ENCODE data around the gene NDUFS6.

Gene NDUFS6

DNA sequence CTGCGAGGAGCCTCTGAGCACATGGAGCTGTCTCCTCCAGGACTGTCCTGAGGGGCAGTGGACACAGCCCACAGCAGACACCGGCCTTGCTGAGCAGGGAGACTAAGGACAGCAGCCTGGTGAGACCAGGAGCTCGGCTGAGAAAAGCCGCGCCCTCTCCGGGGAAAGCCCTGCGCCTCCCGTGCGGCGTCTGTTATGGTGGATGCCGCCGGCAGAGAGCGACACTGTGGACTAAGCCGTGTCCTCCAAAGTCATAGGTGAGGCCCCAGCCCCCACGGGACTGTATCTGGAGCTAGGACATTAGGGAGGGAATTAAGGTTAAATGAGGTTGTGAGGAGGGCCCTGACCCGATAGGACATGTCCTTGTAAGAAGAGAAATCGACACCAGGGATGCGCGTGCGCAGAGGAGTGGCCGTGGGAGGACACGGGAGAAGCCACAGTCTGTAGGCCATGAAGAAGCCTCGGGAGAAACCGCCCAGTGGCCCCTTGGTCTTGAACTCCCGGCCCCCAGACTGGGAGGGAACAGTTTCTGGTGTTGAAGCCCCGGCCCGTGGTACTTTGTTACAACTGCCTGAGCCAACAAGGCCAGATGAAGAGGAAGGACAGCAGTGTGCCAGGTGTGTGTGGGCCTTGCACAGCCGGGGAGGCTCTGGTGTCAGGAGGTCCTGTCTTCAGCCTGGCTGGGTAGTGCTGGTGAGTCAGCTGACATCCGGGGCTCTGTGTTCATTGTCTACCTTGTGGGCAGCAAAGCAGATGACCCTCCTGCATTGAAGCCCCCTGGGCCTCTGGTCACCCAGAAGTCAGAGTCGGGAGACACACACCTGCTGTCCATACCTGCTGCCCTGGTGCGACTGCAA, 23.7 kb upstream of the NDUFS6 start:
- Mint-ChIP-seq H3K36me3 (no peaks in the 10 kb centered on the region), H3K27ac (no peak overlapping the region), H3K4me3 (no peak overlapping the region), H3K4me1 (peaks cover 2% of the 10 kb centered on the region), H3K9me3 (no peaks in the 10 kb centered on the region), H3K27me3 (no peaks in the 10 kb centered on the region)

DNA sequence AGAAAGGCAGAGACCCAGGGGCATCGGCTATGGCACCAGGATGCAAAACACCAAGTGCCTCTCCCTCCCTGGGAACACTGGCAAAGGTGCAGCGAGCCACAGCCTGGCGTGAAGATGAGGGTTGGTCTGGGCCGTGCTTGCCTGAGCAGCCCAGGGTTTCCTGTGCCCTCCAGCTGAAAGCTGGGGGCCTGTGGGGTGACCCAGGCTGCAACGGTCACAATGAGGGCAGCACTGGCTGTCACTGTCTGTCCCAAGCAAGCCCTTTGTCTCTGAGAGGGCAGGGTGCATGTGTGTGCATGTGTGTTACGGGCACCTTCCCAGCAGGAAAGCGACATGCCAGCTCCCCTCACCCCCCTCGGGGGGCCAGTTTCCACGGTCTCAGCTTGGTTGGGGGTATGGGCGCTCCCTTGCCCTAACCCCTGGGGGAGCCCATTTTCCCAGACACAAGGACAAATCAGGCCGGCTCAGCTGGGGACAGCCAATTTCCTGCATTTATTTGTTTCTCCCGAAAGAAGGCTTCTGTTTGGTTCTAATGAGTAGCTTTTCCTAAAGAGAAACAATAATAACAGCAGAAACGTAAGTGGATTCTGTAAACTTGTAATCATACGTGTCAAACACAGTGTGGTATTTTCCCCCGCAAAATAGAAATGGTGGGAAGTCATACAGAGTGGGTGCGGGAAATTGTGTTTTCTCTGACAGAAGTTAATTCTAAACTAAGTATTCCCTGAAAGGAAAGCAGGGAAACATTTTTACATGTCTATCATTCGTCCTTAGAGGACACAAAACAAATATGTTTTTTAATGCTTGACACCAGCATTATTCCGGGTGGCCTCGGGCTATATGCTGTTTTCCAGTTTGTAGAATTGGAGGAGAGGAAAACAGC, 22.8 kb upstream of the NDUFS6 start:
- Mint-ChIP-seq H3K9me3 (no peaks in the 10 kb centered on the region), H3K4me3 (no peak overlapping the region), H3K4me1 (no peaks in the 10 kb centered on the region), H3K36me3 (no peaks in the 10 kb centered on the region), H3K27me3 (no peaks in the 10 kb centered on the region), H3K27ac (no peak overlapping the region)

DNA sequence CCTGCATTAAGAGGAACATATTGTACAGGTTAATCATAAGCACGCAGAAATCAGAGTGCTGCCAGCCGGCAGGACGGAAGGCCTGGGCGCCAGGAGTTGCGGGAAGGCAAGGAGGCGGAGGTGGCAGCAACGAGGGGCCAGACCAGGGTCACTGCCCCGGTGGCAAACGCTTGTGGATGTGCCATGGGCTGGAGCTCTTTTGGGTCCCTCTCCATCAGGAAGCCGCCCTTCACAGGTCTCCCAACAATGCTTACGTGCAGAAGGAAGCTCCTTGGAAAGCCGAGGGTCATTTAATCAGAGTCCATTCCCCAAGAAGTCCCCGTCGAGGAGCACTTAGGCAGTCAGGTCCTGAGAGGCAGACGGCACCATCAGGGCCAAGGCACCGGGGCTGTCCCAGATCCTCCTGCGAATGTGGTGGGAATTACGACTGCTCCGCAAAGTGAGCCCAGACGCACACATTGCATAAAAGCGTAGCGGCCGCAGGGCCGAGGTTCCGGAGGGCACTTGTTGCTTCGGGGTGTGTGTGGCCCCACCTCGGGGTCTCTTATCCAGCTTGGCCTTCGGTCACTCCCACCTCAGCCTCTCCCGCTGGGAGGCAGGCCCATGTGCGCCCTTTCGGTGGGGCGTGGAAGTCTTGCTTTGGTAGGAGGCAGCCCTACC, 22.1 kb upstream of the NDUFS6 start:
- Mint-ChIP-seq H3K4me1 (no peaks in the 10 kb centered on the region), H3K27ac (no peak overlapping the region), H3K27me3 (no peaks in the 10 kb centered on the region)

DNA sequence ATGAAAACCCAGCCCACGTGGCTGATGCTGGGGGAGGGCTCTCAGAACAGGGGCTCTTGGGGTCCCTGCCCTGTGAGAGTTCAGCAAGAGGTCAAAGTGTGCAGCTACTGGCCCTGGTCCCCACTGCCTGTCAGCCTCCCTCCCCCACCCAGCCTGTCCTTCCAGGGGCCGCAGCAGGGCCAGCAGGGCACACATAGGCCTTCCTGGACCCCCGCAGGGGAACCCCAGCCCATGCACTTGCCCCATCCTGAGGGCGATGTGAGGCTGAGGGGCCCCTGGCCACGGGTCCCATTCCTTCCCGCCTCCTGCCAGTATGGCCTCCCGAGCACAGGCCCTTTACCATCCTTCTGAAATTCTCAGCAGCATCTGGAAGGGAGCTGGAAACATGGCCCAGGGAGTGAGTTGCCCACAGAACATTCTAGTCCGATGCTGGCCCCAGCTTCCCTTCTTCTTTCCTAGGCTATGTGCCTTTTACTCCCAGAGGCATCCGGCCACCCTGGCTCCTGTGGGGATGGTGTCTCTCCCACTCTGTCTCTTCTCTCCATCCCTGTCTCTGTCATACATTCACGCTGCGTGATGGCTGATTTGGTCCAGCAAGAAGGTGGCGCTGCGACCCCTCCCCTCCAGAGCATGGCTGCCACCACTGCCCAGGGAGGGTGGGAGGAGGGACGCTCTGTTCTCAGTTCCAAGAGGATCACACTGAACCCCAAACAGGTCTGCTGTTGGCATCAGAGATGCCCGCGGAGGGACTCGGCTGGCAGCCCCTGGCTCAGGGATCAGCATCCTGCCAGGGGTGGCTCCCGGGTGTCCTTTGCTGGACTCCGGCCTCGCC, 21.2 kb upstream of the NDUFS6 start:
- H3K27me3 Mint-ChIP-seq = no peaks in the 10 kb centered on the region
- no peak overlapping the region for H3K27ac Mint-ChIP-seq
- no peak overlapping the region for H3K4me3 Mint-ChIP-seq
- no peaks in the 10 kb centered on the region for H3K4me1 Mint-ChIP-seq
- H3K9me3 Mint-ChIP-seq = no peaks in the 10 kb centered on the region
- H3K36me3 Mint-ChIP-seq = no peaks in the 10 kb centered on the region

More for the DNA sequence above, 22.1 kb upstream of the NDUFS6 start:
- H3K36me3 Mint-ChIP-seq = no peaks in the 10 kb centered on the region
- no peak overlapping the region for H3K4me3 Mint-ChIP-seq
- H3K9me3 Mint-ChIP-seq = no peaks in the 10 kb centered on the region

DNA sequence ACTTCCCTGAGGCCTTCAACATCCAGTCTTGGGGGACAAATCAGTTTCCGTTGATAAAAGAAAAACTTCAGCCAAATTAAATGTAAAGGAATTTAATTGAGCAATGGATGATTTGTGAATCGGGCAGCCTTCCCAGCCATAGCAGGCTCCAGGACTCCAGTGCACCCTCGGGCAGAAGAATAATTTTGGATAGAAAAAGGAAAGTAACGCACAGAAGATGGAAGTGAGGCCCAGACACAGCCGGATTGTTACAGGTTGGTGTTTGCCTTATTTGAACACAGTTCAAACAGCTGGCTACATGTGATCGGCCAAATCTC, 20.6 kb upstream of the NDUFS6 start:
- H3K27me3 Mint-ChIP-seq = no peaks in the 10 kb centered on the region
- no peak overlapping the region for H3K4me3 Mint-ChIP-seq
- H3K9me3 Mint-ChIP-seq = no peaks in the 10 kb centered on the region
- no peak overlapping the region for H3K27ac Mint-ChIP-seq
- no peaks in the 10 kb centered on the region for H3K36me3 Mint-ChIP-seq
- H3K4me1 Mint-ChIP-seq = no peaks in the 10 kb centered on the region

DNA sequence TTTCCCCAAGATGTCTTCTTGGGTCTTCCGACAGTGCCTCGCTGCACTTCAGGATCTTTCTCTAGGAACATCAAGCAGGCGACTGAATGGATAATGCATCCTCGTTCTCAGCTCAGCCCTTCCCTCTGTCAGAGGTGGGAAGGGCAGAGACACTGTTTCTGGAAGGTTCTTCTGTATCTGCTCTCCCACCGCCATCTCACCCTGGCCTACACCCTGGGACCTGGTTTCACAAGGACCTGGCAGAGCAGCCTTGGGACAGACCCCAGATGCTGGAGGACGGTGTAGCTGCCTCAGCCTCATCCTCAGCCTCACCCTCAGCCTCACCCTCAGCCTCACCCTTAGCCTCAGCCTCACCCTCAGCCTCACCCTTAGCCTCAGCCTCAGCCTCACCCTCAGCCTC, 20.1 kb upstream of the NDUFS6 start:
- Mint-ChIP-seq H3K4me3 (no peak overlapping the region), H3K27ac (no peak overlapping the region), H3K4me1 (no peaks in the 10 kb centered on the region), H3K9me3 (no peaks in the 10 kb centered on the region), H3K27me3 (no peaks in the 10 kb centered on the region), H3K36me3 (no peaks in the 10 kb centered on the region)

DNA sequence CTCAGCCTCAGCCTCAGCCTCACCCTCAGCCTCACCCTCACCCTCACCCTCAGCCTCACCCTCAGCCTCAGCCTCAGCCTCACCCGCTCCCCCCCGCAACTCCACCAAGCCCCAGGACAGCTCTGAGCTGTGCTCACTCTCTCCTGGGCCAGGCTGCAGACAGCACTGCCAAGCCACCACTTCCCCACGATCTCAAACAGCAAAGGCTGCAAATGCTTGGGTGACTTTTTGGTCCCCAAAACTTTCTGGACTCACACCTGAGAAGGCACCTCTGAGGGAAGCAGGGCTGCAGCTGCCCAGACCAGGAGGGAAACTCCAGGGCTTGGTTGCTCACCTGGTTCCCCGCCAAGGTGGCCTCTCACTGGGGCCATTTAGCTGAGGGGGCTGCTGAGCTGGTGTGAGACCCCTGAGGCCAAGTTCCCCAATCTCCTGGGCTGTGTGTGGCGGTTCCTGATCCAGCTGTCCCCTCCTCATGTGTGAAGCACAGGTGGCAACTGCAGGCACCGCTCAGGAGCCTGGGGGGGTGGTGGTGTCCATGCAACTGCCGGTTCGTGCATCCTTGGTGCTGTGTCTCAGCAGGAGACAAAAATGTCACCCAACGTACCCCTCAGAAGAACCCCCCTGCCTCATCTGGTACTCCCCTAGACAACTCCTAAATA, 19.4 kb upstream of the NDUFS6 start:
- H3K4me3 Mint-ChIP-seq = no peak overlapping the region
- H3K36me3 Mint-ChIP-seq = no peaks in the 10 kb centered on the region
- no peaks in the 10 kb centered on the region for H3K4me1 Mint-ChIP-seq
- no peaks in the 10 kb centered on the region for H3K27me3 Mint-ChIP-seq
- H3K9me3 Mint-ChIP-seq = no peaks in the 10 kb centered on the region
- H3K27ac Mint-ChIP-seq = no peak overlapping the region

DNA sequence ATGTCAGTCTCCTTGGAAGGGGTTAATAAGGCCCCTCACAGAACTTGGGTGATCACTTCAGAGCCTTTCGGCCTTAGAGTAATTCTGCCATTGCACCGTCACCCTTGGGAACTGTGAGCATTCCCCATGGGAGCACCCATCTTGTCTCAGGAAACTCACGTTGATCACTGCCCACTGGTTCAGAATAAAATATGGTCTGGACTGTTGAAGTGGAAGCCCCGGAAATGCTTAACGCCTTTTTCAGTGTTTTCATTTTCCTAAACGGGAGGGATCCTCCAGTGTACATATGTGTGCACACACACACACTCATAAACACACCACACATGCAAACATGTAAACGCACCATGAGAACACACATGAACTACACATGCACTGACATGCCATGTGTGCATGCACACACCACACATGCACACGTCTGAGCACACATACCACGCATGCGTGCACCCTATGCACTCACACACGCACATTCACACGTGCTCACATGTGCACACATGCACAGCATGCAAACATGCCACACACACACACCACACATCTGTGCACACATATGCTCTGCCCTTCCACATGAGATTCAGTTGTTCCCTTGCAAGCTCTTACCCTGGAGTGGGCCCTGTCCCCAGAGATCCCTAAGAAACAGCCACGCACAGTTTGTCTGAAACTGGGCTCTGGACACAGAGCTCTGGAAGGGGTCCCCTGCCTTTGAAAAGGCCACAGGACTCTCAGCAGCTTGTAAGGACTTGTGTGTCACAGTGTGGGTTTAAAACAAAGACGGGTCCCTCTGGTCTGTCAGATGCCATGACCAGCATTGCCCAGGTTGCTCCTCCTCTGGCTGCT, 18.6 kb upstream of the NDUFS6 start:
- no peaks in the 10 kb centered on the region for H3K36me3 Mint-ChIP-seq
- no peak overlapping the region for H3K4me3 Mint-ChIP-seq
- H3K27me3 Mint-ChIP-seq = no peaks in the 10 kb centered on the region
- no peak overlapping the region for H3K27ac Mint-ChIP-seq
- no peaks in the 10 kb centered on the region for H3K9me3 Mint-ChIP-seq
- H3K4me1 Mint-ChIP-seq = no peaks in the 10 kb centered on the region

DNA sequence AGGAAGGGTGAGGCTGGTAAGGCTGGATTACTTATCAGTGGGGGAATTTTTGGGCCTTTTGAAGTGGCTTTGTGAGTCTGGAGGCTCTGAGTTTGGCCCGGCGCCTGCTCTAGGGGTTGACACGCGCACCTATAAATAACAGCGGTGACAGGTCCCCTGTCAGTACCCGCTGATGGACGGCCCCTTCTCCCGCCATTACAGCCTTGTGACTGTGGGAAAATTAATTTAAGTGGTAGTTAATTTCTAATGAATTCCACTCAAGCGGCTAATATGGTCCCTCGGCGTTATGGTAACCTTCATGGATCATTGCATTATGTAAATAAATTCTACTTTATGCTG, 18.0 kb upstream of the NDUFS6 start:
- H3K9me3 Mint-ChIP-seq = no peaks in the 10 kb centered on the region
- no peaks in the 10 kb centered on the region for H3K4me1 Mint-ChIP-seq
- no peaks in the 10 kb centered on the region for H3K27me3 Mint-ChIP-seq
- H3K27ac Mint-ChIP-seq = no peak overlapping the region
- no peak overlapping the region for H3K4me3 Mint-ChIP-seq
- no peaks in the 10 kb centered on the region for H3K36me3 Mint-ChIP-seq

DNA sequence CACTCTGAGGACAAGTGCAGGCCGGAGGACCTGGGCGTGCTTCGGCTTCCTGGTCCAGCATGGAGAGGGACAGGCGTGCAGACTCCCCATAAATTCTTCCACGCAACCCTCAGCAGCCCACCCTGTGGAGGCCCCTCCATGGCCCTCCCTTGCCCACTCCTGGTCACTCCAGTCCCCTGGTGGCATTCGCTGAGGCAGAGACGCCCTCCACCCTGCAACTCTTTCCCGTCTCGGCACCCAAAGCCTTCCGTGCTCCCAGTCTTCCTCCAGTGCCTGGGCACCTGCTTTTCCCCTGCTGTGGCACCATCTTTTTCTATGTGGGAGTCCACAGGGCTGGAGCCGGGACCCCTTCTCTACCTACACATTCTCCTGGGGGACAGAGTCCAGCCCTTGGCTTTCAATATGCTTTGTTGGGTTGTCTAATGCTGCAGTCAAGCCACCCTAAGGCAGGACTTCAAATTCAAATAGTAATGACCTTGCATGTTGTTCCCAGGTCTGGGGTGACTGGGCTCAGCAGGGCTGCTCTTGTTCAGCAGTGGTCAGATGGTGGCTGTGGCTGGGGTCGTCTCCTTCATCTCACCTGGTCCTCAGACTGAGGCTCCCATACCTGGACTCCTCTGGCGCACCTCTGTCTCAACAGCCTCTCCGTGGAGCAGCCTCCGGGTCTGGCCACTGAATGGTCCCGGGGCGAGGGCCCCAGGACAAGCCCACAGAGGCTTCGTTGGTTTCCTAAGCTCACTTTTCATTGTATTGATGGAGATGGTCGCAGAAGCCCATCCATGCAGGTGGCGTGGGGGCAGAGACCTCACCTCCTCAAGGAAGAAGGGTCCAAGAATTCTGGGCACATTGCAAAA, 16.8 kb upstream of the NDUFS6 start:
- no peaks in the 10 kb centered on the region for H3K9me3 Mint-ChIP-seq
- no peaks in the 10 kb centered on the region for H3K36me3 Mint-ChIP-seq
- H3K27ac Mint-ChIP-seq = peak overlapping the region; percentile 41
- no peak overlapping the region for H3K4me3 Mint-ChIP-seq
- H3K4me1 Mint-ChIP-seq = peaks cover 2% of the 10 kb centered on the region
- H3K27me3 Mint-ChIP-seq = no peaks in the 10 kb centered on the region

DNA sequence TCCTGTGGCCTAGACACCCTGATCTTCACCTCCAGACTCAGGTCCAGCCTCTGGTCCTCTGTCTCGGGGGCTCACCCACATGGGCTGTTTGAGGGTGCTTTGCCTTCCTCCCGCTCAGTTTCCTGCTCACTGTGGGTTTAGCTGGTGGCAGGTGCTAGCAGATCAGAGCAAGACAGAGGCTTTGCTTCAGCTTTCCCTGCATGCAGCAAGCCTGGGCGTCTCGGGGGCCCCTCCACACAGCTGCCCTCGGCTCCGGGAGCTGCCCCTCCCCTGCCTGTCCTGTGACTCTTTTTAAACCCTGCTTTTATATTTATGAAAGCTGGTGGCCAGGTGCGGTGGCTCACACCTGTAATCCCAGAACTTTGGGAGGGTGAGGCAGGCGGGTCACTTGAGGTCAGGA, 16.1 kb upstream of the NDUFS6 start:
- no peak overlapping the region for H3K4me3 Mint-ChIP-seq
- no peaks in the 10 kb centered on the region for H3K27me3 Mint-ChIP-seq
- H3K9me3 Mint-ChIP-seq = no peaks in the 10 kb centered on the region
- no peak overlapping the region for H3K27ac Mint-ChIP-seq
- peaks cover 8% of the 10 kb centered on the region for H3K4me1 Mint-ChIP-seq
- H3K36me3 Mint-ChIP-seq = no peaks in the 10 kb centered on the region

DNA sequence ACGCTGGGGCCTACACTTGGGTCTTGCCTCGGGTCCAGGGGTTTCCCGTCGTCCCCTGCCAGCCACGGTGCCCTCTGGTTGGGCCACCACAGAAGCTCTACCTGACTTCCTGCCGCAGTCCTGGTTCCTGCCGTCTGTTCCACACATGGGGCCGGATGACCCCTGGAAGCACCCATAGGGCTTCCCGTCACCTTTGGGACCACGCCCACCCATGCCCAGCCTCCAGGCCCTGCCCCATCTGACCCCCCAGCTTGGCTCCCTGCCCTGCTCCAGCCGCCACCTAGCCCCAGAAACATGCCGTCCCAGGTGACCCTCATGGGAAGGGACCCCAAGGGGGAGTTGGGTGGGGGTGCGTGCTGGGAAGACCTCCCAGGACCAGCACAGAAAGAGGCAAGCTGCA, 15.2 kb upstream of the NDUFS6 start:
- Mint-ChIP-seq H3K27ac (no peak overlapping the region), H3K9me3 (no peaks in the 10 kb centered on the region), H3K4me1 (peaks cover 15% of the 10 kb centered on the region), H3K4me3 (no peak overlapping the region), H3K27me3 (no peaks in the 10 kb centered on the region), H3K36me3 (no peaks in the 10 kb centered on the region)

DNA sequence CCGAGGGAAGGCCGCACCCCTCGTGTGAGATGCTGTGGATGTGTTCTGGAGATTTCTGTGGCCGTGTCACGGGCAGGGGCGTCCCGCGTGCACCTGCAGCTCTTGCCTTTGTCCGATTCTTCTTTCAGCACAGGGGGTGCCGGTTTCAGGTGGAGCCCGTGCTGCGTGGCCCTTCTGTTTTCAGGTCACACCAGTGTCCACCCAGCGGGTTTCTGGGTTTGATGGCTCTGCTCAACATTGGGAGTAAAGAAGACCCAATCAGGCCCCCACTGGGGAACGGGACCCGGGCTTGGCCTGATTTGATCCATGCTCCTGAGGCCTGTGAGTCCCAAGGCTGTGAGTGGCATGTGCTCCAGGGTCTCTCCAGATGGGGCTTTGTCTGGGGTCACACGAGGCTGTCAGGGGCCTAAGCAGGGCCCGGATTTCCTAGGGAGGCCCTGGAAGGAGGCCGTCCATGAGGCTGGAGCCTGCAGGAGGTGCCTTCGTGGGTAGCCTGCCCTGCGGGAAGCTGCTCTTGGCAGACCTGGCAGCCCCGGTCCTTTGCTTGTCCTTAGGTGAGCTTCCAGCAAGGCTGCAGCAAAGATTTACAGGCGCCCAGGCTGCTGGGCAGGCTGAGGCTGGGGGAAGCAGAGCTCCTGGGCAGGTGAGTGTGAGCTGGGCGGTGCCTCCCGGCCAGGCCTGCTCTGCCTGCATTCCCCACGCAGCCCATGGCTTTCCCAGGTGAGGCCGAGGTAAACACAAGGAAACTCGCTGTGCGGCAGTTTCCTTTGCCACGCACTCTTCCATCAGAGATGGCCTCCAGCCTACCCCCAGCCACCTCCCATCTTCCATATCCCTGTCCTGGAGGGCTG, 14.4 kb upstream of the NDUFS6 start:
- Mint-ChIP-seq H3K27ac (no peak overlapping the region), H3K36me3 (no peaks in the 10 kb centered on the region), H3K4me1 (peaks cover 24% of the 10 kb centered on the region), H3K27me3 (no peaks in the 10 kb centered on the region), H3K9me3 (no peaks in the 10 kb centered on the region), H3K4me3 (no peak overlapping the region)
